K562 treated with DMSO at 1 percent for 24 hours (cell line): ENCODE data around the gene LRRIQ4. TPM values are rescaled to one million over a fixed set of nuclear protein-coding genes. Genes with fewer than 3 reads are reported as not detected.

ENCODE experiments used
- total RNA-seq: library from RNA; unstranded; fragments of 300-600 nt; gene quantifications from 2 replicates; pipeline ENCODE4 v1.2.3, GENCODE V29; 2022; ENCODE audit warnings: low read depth; ENCODE audit not compliant: insufficient read depth

The LRRIQ4 gene
- total RNA-seq, result not detected in 2 replicates

GRCh38 chr3:169812332-169813235 lies at the start of gene LRRIQ4, which contains the start of gene LRRC34:
LRRIQ4 (plus strand) TSS chr3:169812870; CDS start chr3:169821922, 9,052 bp downstream.
LRRC34 (minus strand) TSS chr3:169812904; CDS start chr3:169812548, 356 bp downstream.

DNA sequence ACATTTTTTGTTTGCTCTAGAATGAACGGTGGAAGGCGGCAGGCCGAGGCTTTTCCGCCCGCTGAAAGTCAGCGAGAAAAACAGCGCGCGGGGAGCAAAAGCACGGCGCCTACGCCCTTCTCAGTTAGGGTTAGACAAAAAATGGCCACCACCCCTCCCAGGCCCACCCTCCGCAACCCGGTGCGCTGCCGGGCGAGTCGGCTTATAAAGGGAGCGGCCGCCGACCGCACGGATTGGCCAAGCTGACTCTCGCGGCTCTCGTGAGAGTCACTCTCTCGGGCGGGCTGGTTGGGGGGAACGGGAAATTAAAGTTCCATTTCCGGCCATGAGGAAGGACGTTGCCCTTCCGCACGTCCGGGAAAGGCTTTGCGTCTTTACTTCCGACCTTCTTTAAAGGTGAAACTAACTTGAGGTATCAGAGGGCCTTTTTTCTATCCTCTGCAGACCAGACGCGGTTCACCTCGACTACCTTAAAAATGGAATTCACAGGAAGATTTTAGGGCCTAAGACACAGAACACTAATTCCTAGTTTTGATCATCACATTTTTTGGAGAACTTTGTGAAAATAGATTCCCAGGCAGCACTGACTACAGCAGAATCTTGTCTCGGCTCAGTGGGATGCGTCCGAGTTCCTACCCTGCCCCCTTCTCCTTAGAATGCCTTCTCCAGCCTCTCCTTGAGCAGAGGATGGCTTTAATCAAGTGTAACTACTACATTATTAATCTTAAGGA lies 47.6 kb upstream of the LRRIQ4 start, which contains the start of gene TERC:
TSS of gene TERC (minus strand) at position 179 of the 731 bp plus-strand sequence.

DNA sequence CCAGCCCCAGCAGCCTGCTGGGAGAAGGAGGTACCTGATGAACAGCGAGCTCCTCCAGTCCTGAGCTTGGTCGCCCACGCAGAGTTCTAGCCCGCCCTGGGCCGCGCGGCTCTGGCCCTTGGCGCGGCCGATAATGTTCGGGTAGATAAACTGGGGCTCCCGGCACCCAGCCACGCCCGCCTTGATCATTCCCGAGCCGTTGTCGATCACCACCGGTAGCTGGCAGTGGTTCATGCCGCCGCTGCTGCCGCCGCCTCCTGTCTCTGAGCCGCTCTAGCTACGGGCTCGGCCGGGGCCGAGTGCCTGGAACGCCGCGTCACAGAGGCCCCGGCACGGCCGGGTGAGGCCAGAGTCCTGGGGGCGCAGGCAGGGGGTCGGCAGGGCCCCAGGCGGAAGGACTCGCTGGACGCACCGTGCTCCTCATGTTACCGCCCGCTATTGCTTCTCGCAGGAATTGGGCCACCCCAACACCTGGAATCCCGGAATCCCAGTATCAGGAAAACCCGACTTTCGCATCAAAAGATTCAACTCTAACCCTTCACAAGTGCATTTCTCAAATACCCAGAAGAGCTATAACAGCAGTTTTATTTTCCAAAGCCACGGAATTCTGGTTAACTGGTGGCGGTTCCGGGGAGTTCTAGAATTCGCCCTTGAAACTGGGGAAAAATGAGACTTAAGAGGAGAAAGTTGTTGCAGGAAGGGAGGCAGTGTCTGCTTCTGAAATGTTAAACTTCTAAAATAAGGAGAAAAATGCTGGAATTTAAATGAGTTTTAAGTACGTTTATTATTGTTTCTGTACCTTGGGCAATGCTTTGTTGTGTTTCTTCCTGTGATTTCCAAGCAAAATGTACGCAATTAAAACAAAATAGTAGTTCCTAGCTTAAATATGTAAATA lies 43.1 kb upstream of the LRRIQ4 start, which contains the start of gene ACTRT3:
TSS of gene ACTRT3 (minus strand) at position 275 of the 895 bp plus-strand sequence. CDS start at position 234, 41 bp downstream.

GRCh38 chr3:169772897-169773816 lies 39.5 kb upstream of the LRRIQ4 start, which contains the start of gene MYNN:
MYNN (plus strand) TSS chr3:169773396; CDS start chr3:169774296, 900 bp downstream.

GRCh38 chr3:169869484-169870220 lies 57.0 kb downstream of the LRRIQ4 start, which contains the start of gene LRRC31:
LRRC31 (minus strand) TSS chr3:169869935; CDS start chr3:169869807, 128 bp downstream.

Other genes starting within 250 kb of the LRRIQ4 start
- 3.8 and 5.9 TPM in 2 replicates for gene MECOM, start 149.2 kb upstream of the LRRIQ4 start, total RNA-seq
- gene TERC, start 47.8 kb upstream of the LRRIQ4 start, total RNA-seq, result not detected in 2 replicates
- gene ACTRT3, start 43.3 kb upstream of the LRRIQ4 start, total RNA-seq, result not detected in 2 replicates
- gene MYNN, start 39.5 kb upstream of the LRRIQ4 start, total RNA-seq, result 6.9 and 9.1 TPM in 2 replicates
- not detected in 2 replicates for gene LRRC34, start within 50 bp of the LRRIQ4 start, total RNA-seq
- not detected in 2 replicates for gene LRRC31, start 57.1 kb downstream of the LRRIQ4 start, total RNA-seq
- gene SAMD7, start 98.7 kb downstream of the LRRIQ4 start, total RNA-seq, result not detected in 2 replicates
- 31.5 and 37.1 TPM in 2 replicates for gene SEC62, start 153.9 kb downstream of the LRRIQ4 start, total RNA-seq
- 7.6 and 10.0 TPM in 2 replicates for gene GPR160, start 225.1 kb downstream of the LRRIQ4 start, total RNA-seq